ENCODE measurements around the gene KCND2.
A peak's percentile ranks its signal among the peaks of the same experiment; 100 is the strongest.
"Not testable (repeated sequence)": the region's sequence is repeated elsewhere in the genome, so short reads cannot be mapped to it uniquely, and the experiment has no call there.

Gene KCND2

GRCh38 chr7:120588862-120589261 is 315.9 kb downstream of the KCND2 start:
- no peak for DNase-seq

DNA sequence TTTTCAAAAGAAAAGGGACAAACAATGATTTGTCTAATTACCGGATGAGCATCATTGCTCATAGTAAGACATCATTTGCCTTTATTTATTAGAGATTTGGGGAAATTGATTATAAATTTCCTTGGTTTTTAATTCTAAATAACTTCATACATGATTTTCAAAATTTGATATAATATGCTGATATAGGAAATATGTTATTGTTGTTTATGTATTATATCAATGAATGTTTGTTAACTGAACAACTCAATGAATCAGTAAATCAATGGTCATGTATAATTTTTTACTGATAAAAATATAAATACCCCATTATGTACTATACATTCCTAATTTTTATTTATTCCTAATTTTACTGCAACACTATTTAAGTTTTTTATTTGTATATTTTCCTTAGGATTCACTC is 327.6 kb downstream of the KCND2 start:
- DNase-seq = no peak

DNA sequence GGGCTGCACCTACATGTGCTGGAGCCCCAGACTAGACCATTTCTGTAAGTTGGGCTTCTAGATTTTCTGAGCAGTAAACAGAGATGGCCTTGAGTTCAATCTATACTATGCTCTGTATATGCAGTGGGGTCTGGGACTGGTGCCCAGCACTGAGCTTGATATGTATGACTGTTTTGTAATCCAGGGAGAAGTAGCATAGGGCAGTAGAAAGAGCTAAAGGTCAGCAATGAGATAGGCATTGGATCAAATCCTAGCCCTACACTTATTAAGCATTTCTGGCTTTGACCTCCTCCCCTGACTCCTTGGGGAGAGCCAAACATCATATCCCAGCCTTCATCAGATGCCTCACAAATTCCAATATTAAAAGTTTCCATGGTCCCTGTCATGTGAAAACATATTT is 330.4 kb downstream of the KCND2 start:
- DNase-seq = no peak

- no peak for DNase-seq
Observed at GRCh38 chr7:120609136-120609753, 336.3 kb downstream of the KCND2 start.

DNA sequence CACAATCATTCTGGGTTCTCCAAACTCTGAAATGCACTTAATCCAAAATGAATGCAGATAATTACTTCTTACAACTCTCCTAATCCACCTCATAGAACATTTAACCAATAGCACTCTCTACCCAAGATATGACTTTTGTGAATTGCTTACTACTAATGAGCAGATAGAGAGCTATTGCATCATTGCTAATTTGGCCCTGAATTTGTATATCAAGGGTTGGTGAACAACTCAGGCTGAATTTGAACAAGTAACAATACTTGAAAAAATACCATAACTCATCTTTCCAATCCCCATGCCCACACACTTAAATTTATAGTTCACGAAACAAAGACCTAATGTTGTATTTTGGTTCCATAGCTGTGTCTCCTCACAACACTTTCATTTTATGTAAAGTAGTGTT is 339.0 kb downstream of the KCND2 start:
- no peak for DNase-seq

GRCh38 chr7:120615703-120616102 is 342.7 kb downstream of the KCND2 start:
- DNase-seq = no peak

GRCh38 chr7:120617275-120617674 is 344.3 kb downstream of the KCND2 start:
- DNase-seq = no peak

DNA sequence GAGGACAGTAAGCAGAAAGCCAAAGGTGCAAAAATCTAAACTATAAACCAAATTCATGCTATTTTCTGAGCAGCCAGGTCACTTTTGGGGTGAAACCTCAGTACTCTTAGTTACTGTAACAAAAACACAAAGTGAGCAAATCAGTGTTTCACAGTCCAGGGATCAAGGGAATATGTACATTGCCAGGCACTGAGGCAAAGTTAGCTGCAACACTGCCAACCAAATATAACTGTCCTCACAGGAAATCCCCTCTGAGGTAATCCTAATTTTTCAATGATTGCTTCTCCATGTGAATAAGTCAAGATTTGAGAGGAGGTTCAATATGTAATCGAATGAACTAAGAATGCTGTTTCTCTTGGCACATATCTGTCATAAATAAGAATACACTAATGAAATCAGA is 355.3 kb downstream of the KCND2 start:
- DNase-seq = no peak

DNA sequence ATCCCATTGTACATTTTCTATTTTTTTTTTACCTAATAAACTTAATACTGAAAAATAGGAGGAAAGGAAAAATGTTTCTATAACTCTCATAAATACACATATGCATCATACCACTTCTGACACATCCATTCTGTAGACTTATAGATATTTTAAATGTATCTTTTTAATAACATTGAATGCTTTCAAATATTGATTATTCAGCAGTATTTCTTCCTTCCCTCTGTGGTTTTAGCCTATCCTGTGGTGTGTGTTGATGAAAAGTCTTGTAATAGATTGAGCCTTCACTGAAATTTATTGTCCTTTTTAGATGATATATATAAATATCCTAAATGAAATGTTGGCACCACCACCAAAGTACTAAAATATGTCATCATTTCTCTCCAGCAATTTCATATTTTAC is 366.9 kb downstream of the KCND2 start:
- no peak for DNase-seq

GRCh38 chr7:120645966-120646365 is 373.0 kb downstream of the KCND2 start:
- no peak for DNase-seq

DNA sequence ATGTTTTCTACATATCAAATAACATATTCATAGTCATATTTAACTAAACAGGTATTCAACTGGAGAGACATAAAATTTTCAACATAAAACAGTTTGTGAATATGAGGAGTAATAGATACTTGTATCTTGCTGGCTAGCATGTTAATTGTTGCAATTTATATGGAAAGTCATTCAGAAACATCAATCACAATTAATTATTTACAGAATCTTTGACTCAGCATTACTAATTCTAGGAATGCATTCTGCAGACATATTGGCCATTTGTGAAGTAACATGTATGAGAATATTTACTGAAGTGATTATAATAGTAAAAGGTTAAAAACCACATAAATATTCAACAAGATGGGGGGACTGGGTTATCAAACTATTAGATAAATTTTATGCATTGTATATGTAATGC is 381.3 kb downstream of the KCND2 start:
- no peak for DNase-seq

GRCh38 chr7:120658516-120658915 is 385.5 kb downstream of the KCND2 start:
- no peak for DNase-seq

DNA sequence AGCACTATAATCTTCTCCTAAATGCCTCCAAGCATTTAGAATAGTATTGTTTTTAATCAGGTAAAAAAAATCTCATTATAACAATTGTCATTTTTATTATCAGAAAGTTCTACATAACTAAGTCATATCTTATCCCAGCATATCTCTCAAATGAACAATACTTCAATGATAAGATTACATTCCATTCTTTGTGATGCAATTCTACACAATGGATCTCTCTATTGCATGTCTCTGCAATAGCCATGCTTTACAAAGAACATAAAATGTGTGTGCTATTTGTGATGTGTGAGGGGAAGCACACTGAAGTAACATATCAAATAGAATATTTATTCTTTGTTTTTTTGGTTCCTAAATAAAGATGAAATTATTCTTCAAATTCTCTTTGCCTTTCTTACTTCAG is 389.3 kb downstream of the KCND2 start:
- no peak for DNase-seq

GRCh38 chr7:120665068-120665467 is 392.1 kb downstream of the KCND2 start:
- DNase-seq = no peak

DNA sequence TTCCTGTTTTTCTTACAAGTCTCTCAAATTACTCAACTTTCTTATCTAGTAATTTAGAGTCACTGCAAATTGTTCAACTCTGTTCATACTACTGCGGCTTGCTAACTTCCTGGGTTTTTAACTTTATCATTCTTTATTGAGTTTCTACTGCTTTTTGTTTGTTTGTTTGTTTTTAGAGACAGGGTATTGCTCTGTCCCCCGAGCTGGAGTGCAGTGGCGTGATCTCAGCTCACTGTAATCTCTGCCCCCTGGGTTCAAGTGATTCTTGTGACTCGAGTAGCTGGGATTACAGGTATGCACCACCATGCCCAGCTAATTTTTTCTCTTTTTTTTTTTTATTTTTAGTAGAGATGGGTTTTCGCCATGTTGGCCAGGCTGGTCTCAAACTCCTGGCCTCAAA is 402.1 kb downstream of the KCND2 start:
- DNase-seq = no peak

DNA sequence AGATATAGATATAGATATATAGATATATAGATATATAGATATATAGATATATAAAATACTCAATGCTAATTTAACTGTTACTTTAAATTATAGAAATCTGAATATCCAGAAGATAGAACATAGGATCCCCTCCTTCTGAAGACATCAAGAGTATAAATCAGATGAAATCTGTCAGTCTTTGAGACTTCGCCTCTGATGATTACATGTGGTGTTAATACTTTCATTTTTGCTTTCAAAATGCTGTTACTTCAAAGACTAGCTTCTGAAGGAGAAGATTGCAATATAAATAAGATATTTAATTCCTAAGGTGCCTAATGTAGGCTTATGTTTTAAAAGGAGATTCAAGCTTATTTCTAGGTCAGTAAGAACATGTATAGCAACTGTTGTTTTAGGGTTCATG is 404.6 kb downstream of the KCND2 start:
- DNase-seq = no peak

DNA sequence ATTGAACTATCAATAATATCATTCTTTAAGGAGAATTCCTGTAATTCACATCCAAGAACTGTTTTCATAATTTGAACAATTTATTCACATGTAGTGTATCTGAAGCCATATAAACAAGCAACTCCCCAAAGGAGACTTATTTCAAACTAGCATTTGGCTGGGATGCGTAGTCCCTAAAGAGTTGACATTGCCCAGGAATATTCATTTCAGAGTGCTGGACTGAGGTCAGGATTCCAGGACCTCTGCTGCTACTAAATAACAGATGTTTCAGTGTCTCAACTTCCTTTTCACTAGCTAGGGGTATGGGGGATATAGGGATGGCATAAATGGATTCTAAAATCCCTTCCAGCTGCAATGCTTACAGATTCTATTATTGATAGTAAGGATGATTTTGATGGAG is 408.0 kb downstream of the KCND2 start:
- no peak for DNase-seq

DNA sequence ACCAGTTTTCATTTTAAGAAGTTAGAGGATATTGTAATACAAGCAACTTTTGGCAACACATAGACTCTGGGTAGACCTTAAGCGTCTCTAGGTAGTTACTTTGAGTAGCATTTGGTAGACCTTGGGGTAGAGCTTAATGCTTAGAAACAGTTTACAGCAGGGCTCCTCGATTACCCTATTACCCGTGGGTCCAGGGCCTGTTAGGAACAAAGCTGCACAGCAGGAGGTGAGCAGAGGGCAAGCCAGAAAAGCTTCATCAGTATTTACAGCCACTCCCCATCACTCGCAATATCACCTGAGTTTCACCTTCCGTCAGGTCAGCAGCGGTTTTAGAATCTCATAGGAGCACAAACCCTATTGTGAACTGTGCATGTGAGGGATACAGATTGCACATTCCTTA is 411.5 kb downstream of the KCND2 start:
- DNase-seq = no peak

GRCh38 chr7:120691915-120692314 is 418.9 kb downstream of the KCND2 start:
- no peak for DNase-seq

- peak; percentile 99 for DNase-seq
Observed at GRCh38 chr7:120695848-120696247, 422.9 kb downstream of the KCND2 start.

GRCh38 chr7:120700796-120701195 is 427.8 kb downstream of the KCND2 start:
- DNase-seq = no peak

DNA sequence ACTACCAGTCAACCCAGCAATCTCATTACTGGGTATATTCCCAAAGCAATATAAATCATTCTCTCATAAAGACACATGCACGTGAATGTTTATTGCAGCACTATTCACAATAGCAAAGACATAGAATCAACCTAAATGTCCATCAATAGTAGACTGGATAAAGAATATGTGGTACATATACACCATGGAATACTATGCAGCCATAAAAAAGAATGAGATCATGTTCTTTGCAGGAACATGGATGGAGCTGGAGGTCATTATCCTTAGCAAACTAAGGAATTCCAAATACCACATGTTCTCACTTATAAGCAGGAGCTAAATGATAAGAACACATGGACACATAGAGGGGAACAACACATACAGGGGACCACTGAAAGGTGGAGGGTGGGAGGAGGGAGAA is 429.4 kb downstream of the KCND2 start:
- DNase-seq = not testable (repeated sequence)

GRCh38 chr7:120703585-120704240 is 430.7 kb downstream of the KCND2 start:
- peak; percentile 80 for DNase-seq

- DNase-seq = no peak
Observed at GRCh38 chr7:120709252-120709971, 436.4 kb downstream of the KCND2 start.

DNA sequence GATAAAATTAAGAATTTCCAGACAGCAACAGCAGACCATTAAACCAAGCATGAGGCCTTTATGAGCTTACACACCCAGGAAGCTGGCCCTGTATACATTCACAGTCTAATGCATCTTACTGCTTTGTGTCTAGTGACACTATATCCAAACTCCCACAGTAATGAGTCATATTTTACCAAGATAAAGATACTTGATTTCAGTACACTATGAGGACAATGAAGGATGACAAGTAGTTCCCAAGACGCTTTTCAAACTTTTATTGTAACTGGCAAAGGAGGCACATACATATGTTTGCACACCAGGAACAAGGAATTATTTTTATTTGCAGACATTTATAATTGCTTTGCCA is 437.0 kb downstream of the KCND2 start:
- no peak for DNase-seq
